HT-29 (cell line): ENCODE measurements around the gene GCNT3. TPM values are rescaled to one million over a fixed set of nuclear protein-coding genes. Genes with fewer than 3 reads are reported as not detected.
"Not testable (repeated sequence)": the region's sequence is repeated elsewhere in the genome, so short reads cannot be mapped to it uniquely, and the experiment has no call there.

Experiments
- DNase-seq: peaks from one replicate; pipeline ENCODE4 v3.0.0-alpha.2; 2015; ENCODE audit warnings: low spot score
- total RNA-seq: library from RNA; depleted of rRNA; stranded (reverse); fragments of >200 nt; shearing (Covaris generic); gene quantifications from 2 replicates; pipeline ENCODE4 v1.2.3, GENCODE V29; 2014

Gene GCNT3
- total RNA-seq, 1 experiment from 2014 or later: 164 TPM

DNA sequence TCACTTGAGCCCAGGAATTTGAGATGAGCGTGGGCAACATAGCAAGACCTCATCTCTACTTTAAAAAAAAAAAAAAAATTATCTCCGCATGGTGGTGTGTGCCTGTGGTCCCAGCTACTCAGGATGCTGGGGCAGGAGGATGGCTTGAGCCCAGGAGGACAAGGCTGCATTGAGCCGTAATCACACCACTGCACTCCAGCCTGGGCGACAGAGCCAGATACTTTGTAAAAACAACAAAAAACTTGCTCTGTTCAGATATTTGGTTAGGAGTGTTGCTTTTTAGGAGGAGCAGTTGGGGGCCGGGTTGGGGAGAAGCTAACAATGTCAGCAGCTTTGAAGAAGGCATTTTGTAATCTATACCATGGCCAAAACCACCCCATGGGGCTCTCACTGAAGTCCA is 4.1 kb downstream of the GCNT3 start:
- DNase-seq: no peak

DNA sequence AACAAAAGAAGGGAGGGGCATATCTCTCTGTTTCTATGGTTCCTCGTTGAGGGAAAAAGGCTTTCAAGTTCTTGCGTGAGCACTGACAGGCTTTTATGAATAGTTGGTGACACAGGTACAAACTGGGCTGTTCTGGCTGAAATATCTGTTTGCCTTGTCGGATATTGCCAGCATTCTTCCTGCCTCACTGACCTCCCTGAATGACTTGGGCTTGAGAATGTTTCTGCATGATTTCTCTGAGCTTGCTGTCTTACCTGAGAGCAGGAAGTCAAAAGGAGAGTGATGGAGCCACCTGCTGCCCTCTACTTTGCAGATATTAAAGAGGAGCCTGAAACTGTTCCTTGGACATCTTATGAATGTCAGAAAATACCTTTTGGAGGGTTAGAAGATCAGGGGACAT is 4.8 kb downstream of the GCNT3 start:
- DNase-seq: peak; percentile 88

DNA sequence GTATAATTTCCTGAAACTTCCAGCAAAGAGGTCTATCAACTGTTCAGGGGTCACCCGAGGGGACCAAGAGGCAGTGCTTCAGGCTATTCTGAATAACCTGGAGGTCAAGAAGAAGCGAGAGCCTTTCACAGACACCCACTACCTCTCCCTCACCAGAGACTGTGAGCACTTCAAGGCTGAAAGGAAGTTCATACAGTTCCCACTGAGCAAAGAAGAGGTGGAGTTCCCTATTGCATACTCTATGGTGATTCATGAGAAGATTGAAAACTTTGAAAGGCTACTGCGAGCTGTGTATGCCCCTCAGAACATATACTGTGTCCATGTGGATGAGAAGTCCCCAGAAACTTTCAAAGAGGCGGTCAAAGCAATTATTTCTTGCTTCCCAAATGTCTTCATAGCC is 6.8 kb downstream of the GCNT3 start:
- DNase-seq: no peak

DNA sequence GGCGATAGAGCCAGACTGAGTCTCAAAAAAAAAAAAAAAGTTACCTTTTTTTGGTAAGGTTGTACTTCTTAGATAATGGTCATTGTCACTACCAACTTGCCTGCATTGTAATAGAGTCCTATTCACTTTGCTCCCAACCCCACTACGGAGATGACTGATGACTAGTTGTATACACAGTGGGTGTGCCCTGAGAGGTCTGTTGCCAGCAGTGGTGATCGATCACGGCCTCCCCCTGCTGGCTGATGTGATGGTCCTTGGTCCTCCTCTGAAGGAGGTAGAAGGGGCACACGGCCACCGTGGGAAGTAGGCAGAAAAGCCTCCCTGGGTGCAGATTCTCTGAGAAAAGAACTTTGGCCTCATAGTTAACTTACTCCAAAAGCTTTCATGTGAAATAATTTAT is 10.7 kb downstream of the GCNT3 start:
- peak; percentile 88 for DNase-seq

DNA sequence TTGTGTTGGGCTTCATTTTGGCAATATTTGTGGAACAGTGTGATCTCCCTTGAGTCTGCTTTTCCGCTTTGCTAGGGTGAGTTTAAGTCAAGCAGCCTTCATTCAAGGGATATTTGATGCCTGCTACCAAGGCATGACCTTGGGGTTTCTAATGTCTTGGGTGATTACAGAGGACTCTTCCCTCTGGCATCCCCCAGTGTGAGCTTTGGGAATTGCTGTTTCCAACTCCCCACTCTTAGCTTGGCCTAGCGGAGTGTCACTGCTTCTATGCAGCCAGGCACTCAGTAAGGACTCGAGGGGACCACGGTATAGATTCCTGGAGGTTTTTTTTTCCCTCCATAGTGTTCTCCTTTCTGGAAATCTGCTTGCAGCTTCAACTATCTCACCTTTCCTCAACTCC is 21.1 kb downstream of the GCNT3 start:
- peak; percentile 65 for DNase-seq

DNA sequence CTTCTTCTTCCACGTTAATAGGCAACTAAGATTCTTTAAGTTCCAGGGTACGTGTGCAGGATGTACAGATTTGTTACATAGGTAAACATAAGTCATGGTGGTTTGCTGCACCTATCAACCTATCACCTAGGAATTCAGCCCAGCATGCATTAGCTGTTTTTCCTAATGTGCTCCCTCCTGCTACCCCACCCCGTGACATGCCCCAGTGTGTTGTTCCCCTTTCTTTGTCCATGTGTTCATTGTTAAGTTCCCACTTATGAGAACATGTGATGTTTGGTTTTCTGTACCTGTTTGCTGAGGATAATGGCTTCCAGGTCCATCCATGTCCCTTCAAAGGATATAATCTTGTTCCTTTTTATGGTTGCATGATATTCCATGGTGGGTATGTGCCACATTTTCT is 24.6 kb downstream of the GCNT3 start:
- no peak for DNase-seq

DNA sequence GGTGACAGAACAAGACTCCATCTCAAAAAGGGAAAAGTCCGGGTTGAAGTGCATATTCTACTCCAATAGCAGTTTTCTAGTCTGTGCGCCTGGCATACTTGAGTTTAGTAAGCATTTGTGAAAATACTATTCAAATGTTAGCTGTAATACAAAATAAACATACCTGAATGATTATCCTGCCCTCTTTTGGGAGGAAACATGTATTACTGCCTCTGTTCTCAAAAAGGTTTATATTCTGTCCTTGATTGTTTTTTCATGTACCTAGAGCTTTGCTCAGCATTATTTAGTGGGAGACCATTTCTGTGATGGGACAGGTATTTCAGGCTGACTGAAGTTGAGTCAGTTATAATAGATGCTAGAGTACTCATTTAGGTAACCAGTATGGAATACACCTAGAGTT is 25.9 kb downstream of the GCNT3 start:
- DNase-seq: not testable (repeated sequence)

DNA sequence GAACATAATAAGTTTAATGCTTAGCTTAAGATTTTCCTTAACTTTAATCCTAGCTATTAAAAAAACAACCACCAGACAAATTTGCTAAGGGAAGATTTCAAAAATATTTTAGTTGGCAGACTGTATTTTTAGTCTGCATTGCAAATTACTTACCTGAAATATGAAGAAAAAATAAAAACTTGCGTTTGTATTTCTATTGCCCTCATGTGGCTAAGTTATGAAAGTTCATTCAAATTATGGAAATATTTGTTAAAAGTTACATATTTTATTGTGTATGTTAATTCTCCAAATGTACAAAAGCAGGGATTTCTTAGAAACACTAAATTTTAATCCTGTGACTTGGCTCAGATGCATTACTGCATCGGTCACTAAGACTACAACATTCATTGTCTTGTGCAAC is 30.8 kb downstream of the GCNT3 start:
- DNase-seq: no peak

DNA sequence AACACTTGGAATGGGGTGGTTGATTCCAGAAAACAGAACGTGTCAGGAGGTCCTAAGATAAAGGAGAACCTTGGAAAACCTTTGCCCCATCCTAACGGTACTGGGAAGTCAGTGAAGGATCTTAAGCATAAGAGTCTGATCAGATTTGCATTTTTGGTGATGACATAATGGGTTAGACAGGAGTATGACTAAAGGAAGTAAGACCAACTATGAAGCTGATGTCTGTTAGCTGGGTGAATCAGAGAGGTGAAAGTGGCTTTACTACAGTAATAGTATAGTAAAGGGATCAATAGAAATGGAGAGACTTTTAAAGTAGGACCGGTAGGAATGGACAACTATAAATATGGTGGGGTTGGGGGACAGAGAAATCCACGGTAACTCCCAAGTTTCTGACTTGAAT is 33.2 kb downstream of the GCNT3 start:
- no peak for DNase-seq

DNA sequence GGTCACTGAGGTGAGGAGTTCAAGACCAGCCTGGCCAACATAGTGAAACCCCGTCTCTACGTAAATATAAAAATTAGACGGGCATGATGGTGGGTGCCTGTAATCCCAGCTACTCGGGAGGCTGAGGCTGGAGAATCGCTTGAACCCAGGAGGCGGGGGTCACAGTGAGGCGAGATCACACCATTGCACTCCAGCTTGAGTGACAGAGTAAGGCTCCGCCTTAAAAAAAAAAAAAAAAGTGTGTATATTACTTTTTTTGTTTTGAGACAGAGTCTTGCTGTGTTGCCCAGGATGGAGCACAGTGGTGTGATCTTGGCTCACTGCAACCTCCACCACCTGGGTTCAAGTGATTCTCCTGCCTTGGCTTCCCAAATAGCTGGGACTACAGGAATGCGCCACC is 34.2 kb downstream of the GCNT3 start:
- not testable (repeated sequence) for DNase-seq

DNA sequence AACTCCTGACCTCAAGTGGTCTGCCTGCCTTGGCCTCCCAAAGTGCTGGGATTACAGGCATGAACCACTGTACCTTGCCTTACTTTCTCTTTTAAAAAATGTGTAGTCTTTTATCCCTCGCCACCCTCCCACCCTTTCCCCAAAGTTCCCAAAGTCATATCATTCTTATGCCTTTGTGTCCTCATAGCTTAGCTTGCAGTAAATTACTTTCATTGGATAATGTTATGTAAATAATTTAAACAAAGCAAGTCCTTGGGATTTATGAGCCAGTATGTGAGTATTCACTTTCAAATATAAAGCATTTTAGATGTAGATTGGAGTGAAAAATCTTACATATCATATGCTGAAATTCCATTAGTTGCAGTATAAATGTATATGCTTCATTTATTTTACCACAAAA is 34.7 kb downstream of the GCNT3 start:
- DNase-seq: no peak

DNA sequence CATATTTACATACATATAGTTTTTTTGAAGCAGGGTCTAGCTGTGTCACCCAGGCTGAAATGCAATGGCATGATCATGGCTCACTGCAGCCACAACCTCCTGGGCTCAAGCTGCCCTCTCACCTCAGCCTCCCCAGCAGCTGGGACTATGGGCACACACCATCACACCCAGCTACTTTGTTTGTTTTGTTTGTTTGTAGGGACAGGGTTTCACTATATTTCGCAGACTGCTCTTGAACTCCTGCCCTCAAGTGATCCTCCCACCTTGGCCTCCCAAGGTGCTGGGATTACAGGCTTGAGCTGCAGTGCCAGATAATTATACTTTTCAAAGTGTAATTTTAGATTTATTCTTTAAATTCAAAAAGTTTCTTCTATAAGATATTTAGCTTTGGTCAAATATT is 35.5 kb downstream of the GCNT3 start:
- DNase-seq: no peak

DNA sequence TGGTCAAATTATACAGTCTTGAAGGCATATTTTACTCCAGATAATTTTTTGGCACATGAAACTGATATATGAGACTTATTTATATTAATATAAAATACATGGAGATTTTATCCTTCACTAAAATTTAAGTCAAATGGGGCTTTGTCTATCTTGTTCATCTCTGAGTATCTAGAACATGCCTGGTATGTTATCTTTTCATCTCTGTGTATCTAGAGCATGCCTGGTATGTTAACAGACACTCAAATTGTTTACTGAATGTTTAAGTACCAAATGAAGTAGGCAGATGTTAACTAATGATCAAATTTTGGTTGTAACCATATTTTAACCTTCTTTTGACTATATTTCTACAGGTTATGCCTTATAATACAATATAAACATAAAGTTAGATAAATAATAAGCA is 38.0 kb downstream of the GCNT3 start:
- DNase-seq: no peak

DNA sequence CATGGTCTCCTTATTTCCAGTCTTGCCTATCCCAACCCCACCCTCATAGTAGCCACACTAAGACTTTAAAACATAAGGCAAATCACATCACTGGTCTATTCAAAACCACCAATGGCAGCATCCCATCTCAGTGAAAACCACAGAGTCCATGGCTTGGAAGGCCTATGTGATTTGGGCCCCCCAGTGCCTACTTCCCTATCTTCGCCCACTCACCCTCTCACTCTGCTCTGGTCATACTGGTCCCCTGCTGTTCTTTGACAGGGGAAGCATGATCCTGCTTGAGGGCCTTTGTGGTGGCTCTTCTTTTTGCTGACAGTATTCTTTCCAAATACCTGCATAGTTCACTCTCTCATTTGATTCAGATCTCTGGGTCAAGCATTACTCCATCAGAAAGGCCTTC is 42.5 kb downstream of the GCNT3 start:
- DNase-seq: no peak

DNA sequence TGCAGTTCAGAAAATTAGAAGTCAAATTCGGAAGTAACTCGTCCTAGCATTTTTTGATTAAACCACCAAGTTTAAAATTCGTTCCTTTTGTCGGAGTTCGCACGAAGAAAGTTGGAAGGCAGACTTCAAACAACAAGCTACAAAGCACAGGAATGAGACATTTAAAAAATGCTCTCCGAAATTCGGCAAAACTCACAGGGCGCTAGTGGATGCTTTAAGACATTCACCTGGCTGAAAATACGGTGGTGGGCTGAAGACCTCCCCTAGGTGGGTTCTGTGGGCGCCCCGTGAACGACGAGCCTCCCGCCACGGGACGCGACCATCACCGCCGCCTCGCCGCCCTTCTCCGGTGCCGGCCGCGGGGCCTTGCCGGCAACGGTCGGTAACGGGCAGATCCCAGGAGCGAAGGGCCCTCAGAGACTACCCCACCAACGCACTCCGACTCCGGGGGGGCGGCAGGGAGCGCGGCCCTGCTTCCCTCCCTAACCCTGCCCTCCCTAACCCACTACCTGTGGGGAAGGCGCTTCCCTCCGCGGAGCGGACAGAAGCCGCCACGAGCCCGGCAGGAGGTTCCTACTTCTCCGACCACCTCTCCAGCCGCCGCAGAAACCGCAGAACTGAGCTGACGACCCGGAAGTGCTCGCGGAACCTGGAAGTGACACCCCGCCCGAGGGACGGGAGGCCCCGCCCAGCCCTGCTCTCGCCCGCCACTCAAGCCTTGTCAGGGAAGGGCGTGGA is 45.5 kb downstream of the GCNT3 start, which contains the start of gene GTF2A2:
Gene GTF2A2, minus strand, starts transcription at position 619 of the 738 bp plus-strand sequence. CDS start 5,238 bp downstream, outside the sequence.
- DNase-seq: peak; percentile 98

DNA sequence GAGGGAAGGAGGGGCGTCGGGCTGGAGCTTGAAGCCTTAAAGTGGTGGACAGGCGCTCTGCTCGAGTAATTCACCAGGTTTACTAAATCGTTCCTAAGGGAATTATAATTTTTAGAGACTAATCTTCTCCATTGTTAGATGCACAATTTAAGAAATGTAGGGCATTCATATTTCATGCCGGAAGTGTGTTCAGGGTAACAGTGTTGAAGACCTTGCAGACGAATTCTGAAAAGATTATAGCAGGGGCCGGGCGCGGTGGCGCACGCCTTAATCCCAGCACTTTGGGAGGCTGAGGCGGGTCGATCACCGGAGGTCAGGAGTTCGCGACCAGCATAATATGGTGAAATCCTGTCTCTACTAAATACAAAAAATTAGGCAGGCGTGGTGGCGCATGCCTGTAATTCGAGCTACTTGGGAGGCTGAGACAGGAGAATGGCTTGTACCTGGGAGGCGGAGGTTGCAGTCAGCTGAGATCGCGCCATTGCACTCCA is 46.1 kb downstream of the GCNT3 start:
- DNase-seq: no peak

DNA sequence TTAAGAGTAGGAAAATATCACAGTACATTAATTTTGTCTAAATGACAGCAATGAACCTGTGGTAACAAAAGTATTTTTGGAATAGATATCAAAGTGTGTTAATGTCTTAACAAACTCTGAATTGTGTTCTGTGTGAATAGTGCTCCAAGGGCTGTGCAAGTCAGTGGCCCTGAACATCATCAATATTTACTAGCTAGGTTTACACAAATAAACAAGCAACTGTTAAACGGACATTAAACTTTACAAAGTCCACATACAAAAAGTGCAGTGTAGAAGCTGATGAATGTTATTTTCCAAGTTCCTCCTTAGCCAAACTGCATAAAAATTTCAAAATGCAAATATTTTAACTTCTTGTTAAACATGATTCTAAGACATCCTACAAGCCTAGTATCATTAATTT is 47.8 kb downstream of the GCNT3 start:
- DNase-seq: no peak

DNA sequence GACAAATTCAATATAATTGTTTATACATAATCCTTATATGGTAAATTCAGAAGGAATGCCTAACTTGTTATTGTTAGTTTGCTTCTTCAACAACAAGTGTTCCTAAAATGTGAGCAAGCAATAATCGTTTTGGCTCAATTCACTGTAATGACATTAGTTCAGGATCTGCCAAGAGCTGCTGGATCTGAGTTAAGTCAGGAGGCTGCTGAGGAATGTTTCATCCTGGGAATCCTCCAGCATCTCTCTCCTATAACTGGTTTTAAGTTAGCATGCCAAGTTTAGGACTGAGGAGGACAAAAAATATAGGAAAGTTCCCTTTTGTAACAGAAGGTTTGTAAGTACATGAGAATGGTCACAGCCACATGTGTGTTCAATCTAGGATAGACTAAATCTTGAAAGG is 50.7 kb downstream of the GCNT3 start:
- DNase-seq: no peak

DNA sequence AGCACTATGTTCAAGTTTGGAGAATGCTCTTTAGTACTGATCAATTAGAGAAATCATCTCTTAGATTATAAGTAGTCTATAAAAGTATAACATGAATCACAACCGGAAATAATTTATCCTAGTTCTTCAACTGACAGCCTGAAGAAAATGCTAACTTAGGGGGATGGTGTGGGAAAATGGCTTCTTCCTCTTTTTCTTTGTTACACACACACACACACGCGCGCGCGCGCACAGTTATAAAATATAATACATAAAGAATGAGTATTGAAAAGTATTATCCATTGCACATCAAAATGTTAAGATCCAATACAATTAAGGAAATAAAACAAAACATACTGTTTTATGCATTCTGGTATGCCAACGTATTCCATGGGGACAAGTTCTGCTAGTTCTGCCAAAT is 57.0 kb downstream of the GCNT3 start:
- no peak for DNase-seq
